GM19193 (cell line): ENCODE results near the gene IL16.

ENCODE experiments used
- POLR2A ChIP-seq: IDR thresholded peaks from 4 replicates; pipeline ENCODE4 v1.6.1; 2011; ENCODE audit not compliant: insufficient read depth, insufficient read length; ENCODE audit errors: extremely low read depth

The IL16 gene

DNA sequence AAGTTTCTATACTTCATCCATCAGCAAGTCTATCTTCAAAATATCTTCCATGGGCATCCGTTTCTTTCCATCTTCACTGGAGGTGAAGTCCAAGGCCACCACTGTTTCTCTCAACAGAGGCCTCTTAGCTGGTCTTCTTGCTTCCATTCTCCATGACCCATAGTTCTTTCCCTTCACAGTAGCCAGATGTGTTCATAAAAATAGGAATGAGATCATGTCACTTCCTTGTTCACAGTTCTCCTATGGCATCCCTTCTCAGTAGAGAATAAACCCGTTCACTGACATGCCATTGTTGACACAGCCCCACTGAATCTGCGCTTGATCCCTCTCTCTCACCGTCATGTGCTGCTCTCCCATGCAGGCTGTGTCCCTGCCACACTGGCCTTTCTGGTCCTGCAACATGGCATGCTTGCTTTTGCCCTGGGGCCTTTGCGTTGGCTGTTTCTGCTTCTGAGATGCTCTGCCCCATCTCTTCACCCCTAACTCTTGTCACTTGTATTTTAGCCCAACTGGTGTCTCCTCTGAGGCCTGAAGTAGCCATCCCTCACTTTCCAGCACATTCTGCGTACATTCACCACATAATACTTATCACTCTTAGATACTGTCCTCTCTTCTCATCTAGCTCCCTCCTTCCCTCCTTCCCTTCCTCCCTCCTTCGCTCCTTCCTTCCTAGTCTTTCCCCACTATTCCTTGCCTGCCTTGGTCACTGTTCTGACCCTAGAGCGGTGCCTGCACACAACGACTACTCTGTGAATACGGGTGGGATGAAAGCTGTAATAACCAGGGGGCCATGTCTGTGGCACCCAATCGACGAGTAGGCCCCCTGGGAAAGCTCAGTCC, 85.3 kb downstream of the IL16 start:
- TF ChIP-seq POLR2A, result no peak

DNA sequence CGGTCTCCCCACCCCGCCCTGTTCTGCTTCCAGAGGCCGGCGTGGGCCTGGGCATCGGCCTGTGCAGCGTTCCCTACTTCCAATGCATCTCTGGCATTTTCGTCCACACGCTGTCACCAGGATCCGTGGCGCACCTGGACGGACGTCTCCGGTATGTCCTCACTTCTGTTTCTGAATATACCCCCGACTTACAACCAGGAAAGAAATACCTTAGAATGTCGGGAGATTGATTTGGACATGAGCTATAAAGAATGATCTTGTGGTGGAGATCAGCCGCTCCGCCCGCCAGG, 85.9 kb downstream of the IL16 start:
- no peak for TF ChIP-seq POLR2A

- TF ChIP-seq POLR2A, result no peak
Measured at GRCh38 chr15:81282911-81283310, 86.2 kb downstream of the IL16 start.

DNA sequence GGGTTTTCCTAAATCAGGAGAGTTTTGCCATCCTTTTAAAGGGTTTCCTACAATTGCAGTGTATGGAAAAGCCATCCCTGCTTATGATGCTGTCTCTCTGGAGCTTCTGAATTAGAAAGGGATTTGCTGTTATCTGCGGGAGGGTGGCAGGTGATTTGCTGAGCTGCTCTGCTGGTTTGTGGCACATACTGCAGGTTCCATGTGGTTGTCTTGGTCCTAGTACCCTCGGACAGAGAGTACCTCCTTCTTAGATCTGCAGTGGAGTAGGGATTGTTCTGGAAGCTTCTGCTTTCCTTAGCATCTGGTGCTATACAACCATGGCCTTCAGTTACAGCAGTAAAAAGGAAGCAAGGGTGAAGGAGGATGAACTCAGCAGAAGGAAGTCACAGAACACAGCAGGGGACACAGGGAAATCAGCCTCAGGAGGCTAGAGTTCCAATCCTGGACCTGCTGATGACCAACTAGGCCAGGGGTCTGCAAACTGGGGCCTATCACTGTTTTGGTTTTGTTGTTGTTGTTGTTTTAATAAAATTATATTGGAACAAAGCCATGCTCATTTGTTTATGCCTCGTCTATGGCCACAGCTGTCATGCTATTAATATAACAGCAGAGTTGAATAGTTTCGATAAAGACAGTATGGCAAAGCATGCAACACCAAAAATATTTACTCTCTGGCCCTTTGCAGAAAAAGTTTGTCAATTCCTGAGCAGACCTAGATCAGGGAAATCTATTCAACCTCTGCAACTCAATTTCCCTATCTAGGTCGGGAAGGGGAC, 87.8 kb downstream of the IL16 start:
- no peak for TF ChIP-seq POLR2A

DNA sequence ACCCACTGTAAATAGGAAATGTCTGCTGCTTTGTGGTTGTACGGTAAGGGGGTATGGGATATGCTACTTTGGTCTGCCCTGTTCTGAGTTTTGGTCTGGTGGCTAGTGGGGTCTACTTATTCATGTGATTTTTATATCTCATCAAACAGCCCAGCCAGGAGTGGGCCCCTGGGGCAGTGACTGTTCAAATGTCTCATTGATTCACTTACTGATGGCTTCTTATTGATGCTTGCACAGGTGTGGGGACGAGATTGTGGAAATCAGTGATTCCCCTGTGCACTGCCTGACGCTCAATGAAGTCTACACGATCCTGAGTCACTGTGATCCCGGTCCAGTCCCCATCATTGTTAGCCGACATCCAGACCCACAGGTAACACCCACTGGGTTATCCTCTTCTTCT, 88.8 kb downstream of the IL16 start:
- no peak for TF ChIP-seq POLR2A

- no peak for TF ChIP-seq POLR2A
Measured at GRCh38 chr15:81286621-81287121, 90.0 kb downstream of the IL16 start.

DNA sequence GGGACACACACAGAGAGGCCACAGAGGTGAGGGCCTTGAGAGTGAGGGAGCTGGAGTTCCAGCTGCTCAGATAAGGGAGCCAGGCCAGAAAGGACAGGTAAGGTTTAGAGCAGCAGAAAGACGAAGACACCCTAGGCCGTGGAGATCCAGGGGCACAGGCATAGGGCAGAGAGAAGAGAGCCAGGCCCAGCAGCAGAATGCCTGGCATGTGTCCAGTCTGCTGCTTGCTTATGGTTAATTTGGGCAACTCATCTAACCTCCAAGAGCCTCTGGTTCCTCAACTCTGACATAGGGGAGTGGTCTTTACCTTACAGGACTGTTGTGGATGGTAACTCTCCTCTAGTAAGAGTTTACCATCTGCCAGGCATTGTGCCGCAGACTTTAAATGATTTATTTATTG, 91.4 kb downstream of the IL16 start:
- no peak for TF ChIP-seq POLR2A

GRCh38 chr15:81288616-81289015, 91.9 kb downstream of the IL16 start:
- no peak for TF ChIP-seq POLR2A

DNA sequence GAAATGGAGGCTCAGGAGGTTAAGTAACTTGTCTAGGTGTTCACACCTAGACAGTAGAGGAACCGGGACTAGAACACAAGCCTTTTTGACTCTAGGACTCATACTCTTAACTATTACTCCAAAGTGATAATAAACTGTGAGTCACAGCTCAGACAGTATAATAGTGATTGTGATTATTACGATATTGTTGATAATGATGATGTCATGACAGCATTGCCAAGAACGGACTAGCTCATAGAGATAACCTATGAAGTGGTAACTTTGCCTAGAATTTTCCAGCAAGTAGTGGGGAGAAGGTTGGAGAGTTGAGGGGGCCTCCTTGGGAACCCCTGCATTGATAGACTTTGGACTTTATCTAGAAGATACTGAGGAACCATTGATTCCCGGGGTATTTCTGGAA, 93.2 kb downstream of the IL16 start:
- no peak for TF ChIP-seq POLR2A

DNA sequence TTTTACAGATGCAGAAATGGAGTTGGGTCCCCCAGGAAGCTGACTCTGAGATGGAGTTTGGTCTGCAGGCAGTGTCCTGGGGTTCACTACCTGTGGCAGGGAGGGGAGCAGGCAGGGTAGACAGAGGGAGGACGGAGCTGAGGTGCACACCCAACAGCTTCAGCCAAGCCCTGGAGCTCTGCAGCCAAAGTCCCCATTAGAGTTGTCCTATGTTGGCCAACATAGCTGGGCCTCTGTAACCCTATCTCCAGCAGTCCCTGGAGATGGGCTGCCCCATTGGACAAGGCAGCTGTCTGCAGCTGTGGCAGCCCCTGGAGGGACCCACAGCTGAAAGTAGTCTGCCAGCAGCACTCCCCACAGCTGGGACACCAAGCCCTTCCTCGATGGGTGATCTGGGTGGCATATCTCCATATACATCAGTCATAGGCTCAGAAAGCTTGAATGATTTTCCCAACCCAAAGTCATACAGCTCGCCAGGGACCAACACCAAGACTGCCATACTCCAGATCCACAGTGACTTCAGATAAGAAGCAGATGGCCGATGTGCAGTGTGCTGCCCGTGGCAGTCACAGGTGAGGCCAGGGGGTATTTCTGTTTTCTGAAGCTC, 95.3 kb downstream of the IL16 start:
- no peak for TF ChIP-seq POLR2A

- TF ChIP-seq POLR2A, result peak; percentile 69
Measured at GRCh38 chr15:81292523-81293001, 95.9 kb downstream of the IL16 start.

- TF ChIP-seq POLR2A, result peak; percentile 18
Measured at GRCh38 chr15:81293728-81294515, 97.2 kb downstream of the IL16 start.

- no peak for TF ChIP-seq POLR2A
Measured at GRCh38 chr15:81294516-81294880, 97.8 kb downstream of the IL16 start.

DNA sequence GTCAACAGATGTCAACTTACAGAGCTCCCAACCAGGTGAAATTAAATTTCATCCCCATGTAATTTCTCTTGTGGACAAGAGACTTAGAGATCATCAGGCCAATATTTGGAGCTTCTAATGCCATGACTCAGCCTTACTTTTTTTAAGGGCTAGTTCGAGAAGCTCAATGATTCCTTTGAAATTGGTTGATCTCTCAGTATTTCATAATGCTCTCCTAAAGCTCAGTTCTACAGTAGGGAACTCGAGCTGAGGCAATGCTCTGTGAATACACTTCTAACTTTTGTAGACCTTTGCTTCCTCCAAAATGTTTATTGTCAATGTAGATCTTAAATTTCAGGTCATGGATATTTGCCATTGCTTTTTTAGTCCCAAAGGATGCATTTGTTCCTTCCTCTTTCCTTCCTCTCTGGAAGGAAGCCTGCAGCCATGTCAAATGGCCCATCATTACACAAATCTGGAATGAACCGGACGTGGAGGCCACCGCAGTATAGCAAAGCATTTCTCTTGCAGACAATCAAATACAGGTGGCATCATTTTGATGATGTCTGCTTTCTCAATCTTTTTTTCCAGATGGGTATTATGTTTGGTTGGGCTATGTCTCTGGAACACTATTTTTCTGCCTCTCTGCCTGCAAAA, 98.9 kb downstream of the IL16 start:
- TF ChIP-seq POLR2A, result no peak
